NCI-H2227 treated with DMSO at 0.1 percent for 48 hours (cell line): ENCODE data around the gene CTNNBIP1.
"Not testable (repeated sequence)": the region's sequence is repeated elsewhere in the genome, so short reads cannot be mapped to it uniquely, and the experiment has no call there.

Experiments used
- DNase-seq: peaks from one replicate; lab custom pipeline; 2025; lab: John Stamatoyannopoulos, UW

The CTNNBIP1 gene

DNA sequence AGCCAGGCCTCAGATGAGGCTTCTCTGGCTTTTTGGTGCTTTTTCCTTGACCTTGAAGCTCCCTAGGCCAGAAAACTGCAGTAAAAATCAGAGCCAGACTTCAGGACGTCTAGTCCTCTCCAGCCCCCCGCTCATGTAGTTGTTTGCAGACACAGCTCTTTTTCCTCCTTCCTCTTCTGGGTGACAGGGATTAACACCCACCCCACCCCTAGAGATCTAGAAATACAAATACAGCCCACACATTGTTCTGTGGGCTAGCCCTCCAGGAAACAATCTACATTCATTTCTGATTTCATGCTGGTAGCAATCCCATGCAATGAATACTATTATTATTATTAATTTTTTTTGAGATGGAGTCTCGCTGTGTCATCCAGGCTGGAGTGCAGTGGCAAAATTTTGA lies 76.4 kb downstream of the CTNNBIP1 start:
- DNase-seq = no peak

DNA sequence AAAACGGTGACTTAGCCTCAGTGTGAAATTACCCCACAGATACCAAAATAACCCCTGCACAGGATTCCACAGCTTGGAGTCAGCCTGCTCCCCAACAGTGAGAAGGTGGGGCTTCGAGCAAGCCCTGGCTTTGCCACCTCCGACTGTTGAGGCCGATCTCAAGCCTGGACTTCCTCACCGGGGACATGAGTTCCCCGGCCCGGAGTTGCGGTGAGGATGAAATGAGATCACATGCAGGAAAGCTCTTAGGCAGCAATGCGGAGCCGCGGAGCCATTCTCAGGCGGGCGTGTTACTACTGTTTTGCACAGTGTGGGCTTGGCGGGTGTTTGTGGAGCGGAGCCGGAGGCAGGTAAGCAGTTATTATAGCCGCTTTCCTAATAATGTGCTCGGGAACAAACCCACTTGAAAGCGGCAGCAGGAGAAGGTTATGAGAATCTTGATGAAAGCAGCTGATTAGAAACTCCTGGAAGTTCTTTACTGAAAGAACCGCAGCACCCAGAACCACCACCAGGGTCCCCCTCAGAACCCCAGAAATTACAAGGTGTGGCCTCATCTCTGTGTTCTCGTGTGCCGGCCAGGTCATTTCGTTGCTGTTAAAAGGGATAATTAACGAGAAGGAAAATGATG lies 82.4 kb downstream of the CTNNBIP1 start:
- DNase-seq = peak; percentile 74

DNA sequence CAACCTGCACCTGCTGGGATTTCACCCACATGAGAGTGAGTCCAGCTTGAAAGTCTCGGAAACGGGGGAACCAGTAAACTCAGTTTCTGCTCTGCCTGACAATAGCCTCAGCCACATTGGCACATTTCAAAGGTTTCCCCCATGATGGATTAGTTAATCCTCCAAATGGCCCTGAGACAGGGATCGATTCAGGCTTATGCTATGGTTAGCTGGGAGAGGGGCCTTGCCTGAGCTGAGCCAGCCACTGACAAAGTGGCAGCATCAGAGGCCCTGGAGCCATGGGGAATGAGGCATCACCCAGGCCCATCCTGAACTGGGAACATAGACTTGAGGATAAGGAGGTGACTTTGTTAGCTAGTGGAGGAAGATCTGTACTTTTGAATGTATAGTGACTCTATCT lies 83.5 kb downstream of the CTNNBIP1 start:
- no peak for DNase-seq

DNA sequence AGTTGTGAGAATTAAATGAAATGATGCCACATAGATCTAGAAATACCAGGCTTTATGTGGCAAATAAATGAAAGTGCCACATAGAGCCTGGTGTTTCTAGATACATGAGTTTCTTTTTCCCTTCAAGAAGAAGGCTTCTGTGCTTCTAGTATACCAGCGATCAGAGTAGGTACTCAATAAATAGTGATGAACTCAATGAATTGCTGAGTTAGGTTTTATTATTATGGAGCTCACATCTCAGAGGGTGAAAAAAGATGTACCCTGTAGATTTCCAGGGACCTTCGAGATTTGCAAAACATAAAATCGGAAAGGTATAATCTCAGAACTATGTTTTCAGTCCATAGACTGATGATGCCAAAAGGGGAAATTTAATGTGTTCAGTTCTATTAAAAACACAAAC lies 84.0 kb downstream of the CTNNBIP1 start:
- no peak for DNase-seq

DNA sequence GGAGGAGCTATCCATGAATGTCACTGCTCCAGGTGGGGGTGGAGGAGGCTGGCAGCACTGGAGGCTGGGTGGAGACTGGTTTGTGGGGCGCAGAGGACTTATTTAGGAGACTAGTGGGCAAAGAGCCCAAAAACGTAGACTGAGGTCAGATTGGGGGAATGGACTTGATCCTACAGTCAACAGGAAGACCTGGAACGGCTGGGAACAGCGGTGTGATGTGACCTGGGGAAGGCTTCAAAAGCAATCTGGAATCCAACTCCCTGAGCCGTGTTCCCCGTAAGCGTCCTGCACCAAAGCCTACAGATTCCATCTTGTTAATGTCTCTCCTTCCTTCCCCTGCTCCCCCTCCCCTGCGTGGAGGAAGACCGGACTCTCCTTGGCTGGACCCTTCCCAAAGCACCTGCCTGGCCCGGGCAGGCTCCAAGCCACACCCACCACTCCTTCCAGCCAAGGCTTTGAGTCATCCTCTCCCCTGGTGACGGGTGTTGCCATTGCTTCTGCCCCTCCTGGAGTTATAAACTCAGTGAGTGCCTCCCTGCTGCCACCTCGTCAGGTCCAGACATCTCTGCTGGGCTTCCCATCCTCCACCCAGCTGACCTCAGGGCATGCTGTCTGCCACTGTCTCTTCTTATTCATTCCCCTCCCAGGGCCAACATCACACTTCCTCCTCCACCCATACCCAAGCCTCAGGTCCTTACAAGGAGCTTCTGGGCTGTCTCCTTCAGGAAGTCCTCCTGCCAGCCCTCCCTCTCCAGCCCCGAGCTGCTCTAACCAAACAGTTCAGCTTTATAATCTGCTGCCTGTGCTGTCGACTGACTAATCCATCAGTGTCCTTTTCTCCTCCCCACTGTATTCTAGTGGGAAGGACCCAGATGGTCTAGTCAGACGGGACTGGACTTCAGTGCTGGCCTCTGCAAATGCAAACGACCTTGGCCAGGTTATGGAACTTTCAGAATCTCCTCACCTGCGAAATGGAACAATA lies 84.7 kb downstream of the CTNNBIP1 start:
- no peak for DNase-seq

DNA sequence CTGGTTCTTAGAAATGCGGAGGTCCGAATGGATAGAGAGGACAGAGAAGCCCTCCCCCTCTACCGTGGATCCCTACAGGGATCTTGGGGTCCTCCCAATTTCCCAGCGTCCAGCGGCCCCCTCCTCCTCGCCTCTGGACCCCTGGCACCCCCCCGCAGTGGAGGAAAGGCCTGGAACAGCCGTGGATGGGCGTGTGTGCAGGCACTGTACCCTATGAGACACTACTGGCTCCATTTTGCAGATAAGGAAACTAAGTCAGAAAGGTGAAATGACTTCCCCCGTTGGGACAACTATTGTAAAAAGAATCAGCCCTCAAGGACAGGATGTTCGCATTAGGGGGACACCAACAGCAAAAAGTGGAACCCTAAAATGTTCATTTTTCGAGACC lies 85.4 kb downstream of the CTNNBIP1 start:
- no peak for DNase-seq

DNA sequence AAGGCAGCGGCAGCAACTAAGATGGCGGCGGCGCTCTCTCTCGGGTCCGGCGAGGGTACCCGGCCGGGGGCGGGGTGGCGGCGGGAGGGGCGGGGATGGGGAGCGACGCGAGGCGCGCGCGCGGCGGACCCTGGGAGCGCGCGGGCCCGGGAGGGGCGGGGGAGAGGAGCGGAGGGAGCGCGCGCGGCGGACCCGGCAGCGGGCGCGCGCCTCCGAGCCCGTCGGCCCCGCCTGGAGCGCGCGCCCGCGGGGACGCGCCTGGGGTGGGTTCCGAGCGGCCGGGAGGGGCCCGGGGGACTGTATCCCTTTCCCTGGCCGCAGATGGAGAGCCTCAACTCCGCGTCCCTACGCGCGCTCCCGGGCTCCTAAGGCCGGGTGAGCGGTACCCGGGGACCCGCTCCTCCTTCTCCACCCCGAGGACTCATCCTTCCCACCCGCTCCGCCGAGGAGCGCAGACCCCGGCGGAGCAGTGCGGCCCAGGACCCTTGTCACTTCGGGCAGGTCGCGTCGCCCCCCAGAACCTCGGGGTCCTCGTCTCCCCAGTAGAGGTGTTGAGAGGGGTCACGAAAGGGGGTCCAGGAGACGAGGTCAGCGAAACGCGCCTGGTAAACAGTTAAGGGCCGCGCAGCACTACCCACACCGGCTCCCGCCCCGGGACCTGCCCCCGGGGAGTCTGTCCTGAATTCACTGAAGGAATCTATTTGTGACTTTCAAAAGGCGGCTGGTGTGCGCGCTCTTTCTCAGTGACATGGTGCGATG lies 85.9 kb downstream of the CTNNBIP1 start, which contains the start of gene CLSTN1:
CLSTN1 (minus strand) TSS at position 23 of the 759 bp plus-strand sequence. CDS start 232 bp downstream, outside the sequence.
- peak; percentile 82 for DNase-seq

DNA sequence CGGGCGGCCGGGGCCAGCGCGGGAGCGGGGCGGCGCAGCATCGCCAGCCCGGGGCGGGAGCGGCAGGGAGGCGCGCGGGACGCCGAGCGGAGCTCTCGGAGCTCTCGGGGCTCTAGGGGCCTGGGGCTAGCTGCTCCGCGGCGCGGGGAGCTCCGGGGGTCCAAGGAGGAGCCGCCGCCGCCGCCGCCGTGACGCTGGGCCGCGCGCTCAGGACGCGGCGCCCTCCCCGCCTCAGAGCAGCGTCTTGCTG lies 86.5 kb downstream of the CTNNBIP1 start:
- DNase-seq = no peak

DNA sequence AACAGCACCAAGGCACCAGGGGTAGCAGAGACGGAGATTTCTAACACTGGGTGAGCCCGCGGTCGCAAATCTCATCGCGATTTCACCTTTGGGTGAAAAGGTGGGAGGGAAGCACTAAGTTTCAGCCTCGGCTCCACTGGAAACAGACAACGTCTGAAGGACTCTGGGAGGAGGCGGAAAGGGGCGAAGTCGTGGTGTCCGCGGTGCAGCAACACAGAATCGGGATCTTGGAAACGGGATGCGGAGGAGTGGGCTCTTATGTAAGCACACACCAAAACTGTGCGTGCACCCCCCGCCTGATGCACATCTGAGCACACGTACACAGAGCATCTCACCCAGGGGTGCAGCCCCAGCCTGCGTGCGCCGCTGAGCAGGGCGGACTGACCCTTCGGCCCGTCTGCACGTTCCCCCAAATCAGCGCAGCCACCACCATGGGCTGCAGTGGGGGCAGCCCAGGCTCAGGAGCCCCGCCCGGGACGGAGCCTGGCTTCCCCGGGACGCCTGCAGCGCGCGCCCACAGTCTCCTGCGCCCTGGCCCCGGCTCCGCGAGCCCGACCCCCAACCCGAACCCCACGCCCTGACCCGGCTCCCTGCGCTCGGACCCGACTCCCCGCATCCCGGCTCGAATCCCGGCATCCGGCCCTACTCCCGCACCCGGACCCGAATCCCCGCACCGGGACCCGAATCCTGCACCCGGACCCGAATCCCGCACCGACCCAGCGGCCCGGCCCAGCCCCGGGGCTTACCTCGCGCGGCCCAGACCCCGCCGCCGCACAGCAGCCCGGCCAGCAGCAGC lies 87.0 kb downstream of the CTNNBIP1 start:
- DNase-seq = no peak

DNA sequence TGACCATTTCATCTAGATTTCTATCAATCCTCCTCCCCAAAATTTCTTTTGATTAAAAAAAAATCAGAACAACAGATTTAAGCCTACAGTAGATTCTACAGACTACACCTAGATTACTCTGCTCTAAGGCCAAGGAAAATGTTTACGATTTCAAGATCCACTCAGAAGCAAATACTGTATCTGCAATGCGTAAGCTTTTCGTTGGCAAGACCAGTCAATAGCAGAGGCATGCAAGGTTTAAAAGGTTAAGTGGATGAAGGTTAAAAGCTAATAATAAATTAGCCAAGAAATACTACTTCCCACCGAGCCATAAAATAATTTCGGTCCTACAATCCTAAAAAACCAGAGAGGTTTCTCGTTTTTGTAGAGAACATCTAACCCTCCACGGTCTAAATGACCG lies 87.6 kb downstream of the CTNNBIP1 start:
- DNase-seq = no peak

DNA sequence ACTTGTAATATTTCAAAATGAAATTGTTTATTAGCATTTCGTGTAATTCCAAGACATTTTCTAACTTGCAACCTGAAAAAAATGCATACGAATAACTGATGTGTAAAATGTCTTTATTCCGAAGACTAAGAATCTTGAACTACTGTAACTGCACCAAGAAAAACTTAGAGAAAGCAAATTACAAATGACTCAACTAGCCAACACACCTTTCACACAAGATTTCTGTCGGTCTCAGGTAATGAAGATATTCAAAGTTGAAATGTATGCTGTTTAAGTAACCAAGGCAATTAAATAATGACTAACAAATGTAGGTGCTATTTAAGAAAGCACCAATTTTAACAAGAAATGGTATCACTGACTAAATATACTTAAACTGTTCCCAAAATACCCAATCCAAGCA lies 88.4 kb downstream of the CTNNBIP1 start:
- no peak for DNase-seq

DNA sequence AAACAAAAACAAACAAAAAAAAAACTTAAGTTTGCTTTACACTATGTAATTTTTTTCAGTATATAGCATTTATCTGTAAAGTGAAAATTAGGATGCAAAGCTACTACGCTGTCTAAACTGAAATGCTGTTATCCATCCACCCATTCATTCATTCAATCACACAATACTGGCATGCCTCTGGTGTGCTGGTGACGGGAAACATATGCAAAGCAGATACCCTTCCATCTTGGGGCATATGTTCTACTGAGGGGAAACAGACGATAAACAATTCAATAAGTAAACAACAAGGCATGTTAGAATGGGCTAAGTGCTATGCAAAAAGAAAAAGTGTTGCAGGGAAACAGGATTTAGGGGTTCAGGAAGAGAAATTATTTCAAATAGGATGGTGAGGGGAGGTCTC lies 89.5 kb downstream of the CTNNBIP1 start:
- DNase-seq = no peak

DNA sequence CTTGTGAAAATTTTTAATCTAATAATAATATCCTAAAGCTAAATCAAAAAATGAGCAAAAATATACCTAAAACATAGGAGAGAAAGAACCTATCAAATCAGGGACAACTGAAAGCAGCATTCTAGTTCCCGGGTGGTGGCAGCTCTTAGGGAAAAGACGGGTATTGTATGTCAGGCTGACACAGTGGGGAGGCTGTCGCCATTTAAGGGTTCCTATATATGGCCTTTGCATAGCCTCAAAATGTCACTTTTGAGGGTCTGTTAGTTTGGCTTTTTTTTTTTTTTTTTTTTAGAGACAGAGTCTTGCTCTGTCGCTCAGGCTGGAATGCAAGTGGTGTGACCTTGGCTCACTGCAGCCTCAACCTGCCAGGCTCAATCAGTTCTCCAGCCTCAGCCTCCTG lies 92.3 kb downstream of the CTNNBIP1 start:
- no peak for DNase-seq

DNA sequence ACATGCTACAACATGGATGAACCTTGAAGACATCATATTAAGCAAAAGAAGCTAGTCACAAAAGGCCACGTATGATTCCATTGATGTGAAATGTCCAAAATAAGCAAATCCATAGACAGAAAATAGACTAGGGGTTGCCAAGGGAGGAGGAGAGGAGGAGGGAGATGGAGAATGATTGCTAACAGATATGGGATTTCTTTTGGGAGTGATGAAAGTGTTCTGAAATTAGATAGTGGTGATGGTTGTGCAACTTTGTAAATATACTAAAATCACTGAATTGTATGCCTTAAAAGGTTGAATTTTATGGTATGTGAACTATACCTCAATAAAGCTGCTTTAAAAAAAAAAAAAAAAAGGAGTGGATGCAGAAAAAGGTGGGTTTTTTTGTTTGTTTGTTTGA lies 93.9 kb downstream of the CTNNBIP1 start:
- no peak for DNase-seq

DNA sequence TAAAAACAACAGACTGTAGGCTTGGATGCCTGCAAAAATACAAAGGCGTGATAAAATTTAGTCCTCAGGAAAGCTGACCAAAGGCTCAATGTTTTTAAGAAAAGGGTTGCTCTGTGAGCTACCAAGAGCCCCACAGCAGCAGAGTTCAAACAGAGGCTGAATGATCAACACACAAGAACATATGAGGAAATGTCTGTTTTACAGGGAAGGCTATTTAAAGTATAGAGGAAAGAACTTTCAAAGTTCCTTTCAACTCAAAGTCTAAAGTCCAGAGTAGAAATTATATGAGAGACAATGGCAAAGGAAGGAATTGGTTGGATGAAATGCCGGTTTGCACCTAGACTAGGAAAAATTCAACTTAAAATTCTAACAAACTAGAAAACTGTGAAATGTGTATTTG lies 94.9 kb downstream of the CTNNBIP1 start:
- DNase-seq = no peak

DNA sequence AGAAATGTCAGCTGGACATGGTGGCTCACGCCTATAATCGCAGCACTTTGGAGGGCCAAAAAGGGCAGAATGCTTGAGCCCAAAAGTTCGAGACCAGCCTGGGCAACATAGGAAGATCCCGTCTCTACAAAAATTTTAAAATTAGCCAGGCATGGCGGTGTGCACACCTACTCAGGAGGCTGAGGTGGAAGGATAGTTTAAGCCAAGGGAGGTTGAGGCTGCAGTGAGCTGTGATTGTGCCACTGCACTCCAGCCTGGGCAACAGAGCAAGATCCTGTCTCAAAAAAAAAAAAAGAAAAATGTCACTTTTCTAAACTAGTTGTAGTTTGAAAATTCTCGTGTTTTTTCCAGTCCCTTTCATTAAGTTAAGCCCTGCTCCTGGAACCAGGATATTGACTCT lies 95.5 kb downstream of the CTNNBIP1 start:
- DNase-seq = no peak

DNA sequence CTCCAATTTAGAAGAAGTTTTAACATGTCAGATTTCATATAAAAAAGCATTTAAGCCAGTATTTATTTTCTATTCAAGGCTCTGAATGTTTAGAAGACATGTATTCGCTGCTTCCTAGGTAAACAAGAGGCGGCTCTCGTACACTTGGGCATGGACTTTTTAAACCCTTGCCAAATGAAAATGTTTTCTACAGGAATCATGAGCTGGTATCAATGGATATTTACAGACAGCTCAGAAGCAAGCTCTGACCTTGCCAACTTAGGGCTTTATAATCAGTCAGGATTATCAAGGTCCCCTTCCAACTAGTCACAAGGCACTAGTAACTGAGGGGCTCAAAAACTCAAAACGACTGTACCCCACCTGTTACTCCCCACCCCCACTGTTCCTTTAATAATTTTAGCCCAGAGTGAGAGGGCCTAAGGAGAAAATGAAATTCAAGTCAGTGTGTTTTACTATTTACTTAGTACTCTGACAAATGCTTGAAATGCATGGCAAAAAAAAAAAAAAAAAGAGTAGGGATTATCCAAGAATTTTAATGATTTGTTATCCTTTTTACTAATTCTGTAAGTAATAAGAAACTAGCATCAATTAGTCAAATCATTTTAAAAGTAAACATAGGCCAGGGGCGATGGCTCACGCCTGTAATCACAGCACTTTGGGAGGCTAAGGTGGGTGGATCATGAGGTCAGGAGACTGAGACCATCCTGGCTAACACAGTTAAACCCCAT lies 98.7 kb downstream of the CTNNBIP1 start:
- DNase-seq = no peak

DNA sequence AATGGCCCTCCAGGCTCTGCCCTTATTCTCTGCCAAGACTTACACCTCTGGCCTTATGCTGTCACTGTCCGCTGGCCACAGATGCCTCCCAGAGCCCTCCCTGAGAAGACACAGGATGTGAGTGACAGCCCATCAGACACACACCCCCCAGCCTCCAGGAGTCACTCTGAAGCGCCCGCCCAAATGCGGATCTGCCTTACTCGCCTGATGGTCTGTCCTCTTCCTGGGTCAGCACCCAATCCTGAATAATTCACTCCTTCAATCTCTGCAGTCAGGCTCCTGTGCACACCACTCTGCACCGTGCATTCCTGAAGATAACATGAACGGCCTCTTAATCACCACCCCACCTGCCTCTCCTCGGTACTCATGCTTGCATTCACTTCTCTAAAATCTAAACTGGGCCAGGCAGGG lies 101.0 kb downstream of the CTNNBIP1 start:
- DNase-seq = no peak

DNA sequence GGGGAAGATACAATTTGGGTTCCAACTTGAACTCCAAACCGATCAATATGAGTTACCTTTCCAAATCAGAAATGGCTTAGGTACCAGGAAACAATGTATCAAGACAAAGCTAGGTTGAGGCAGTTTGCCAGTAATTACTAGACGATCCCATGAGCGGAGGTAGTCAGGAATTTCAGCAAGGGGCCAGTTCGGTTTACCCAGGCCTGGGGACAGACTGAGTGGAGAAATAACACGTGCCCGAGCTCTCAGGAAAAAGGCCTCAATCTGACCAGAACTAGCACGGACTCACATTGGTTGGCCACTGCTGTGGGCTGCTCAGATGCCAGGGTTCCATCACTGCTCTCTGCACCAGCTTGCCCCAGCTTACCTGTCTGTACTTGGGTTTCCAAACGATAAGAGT lies 101.6 kb downstream of the CTNNBIP1 start:
- no peak for DNase-seq

DNA sequence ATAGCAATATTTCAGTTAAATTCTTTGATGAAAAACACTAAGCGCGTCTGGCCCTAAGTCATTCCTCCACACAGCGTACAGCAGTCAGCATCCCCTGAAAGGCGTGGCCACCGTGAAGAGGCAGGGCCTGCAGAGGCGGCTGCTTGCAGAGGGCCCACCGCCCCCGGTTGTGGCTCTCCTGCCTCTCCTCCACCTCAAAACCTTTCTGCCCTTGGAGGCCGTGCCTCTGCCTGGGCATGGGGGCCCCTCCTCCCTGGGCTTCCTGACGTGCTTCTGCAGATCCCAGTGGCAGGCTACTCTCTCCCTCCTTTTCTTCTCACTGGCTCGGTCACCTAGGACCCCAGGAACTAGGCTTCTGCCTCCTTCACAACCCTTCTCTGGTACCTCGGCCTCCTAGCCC lies 102.5 kb downstream of the CTNNBIP1 start:
- peak; percentile 26 for DNase-seq

DNA sequence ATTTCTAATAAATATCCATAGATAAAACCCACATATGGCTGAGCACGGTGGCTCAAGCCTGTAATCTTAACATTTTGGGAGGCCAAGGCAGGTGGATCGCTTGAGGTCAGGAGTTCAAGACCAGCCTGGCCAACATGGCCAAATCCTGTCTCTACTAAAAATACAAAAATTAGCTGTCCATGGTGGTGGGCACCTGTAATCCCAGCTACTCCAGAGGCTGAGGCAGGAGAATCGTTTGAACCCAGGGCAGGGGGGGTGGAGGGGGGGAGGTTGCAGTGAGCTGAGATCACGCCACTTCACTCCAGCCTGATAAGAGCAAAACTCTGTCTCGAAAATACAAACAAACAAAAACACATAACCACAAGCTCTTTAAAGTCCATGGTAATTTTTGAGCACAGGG lies 104.1 kb downstream of the CTNNBIP1 start:
- DNase-seq = not testable (repeated sequence)
